IPS-15b (cell line): ENCODE data around the gene EEF1A2.
"Not testable (repeated sequence)": the region's sequence is repeated elsewhere in the genome, so short reads cannot be mapped to it uniquely, and the experiment has no call there.

Experiments
- H3K27me3 ChIP-seq: one replicate; pipeline ENCODE4 v1.6.1; 2013; ENCODE audit warnings: low read length; ENCODE audit not compliant: control insufficient read depth, insufficient read depth
- H3K36me3 ChIP-seq: one replicate; pipeline ENCODE4 v1.6.1; 2013; ENCODE audit warnings: low read length; ENCODE audit not compliant: control insufficient read depth, insufficient read depth
- H3K4me1 ChIP-seq: one replicate; pipeline ENCODE4 v1.6.1; 2013; ENCODE audit warnings: mild to moderate bottlenecking, low read length; ENCODE audit not compliant: control insufficient read depth, insufficient read depth
- H3K4me3 ChIP-seq: one replicate; pipeline ENCODE4 v1.5.1; 2013; ENCODE audit warnings: low read depth, low read length
- H3K9ac ChIP-seq: one replicate; pipeline ENCODE4 v1.6.1; 2013; ENCODE audit warnings: low read depth, mild to moderate bottlenecking, low read length
- H3K9me3 ChIP-seq: one replicate; pipeline ENCODE4 v1.6.1; 2013; ENCODE audit warnings: mild to moderate bottlenecking, low read length; ENCODE audit not compliant: control insufficient read depth, insufficient read depth

EEF1A2 gene

DNA sequence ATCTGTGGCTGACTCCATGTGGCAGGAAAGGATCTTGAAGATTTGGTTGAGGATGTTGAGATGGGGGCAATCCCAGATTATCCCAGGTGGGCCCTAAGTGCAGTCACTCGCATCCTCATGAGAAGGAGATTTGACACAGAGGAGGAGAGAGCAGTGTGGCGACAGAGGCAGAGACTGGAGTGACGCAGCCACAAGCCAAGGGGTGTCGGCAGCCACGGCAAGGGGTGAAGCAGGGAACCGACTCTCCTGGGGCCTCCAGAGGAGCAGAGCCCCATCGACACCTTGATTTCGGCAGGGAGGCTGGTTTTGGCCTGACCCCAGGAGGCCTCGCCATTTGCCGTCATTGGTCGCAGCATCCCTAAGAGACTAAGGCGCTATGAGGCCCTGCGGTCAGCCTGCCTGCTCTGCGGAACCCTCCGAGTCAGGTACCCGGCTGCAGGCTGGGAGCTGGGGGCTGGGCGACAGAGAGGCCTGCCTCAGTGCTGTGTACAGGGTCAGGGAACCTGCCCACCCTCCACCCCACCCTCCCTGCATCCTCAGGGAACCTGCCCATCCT is 12.5 kb downstream of the EEF1A2 start:
- Histone ChIP-seq H3K4me3 (no peak overlapping the region), H3K9ac (no peak overlapping the region), H3K4me1 (peaks cover 3% of the 10 kb centered on the region), H3K27me3 (peaks cover 7% of the 10 kb centered on the region), H3K9me3 (no peaks in the 10 kb centered on the region), H3K36me3 (peaks cover 10% of the 10 kb centered on the region)

DNA sequence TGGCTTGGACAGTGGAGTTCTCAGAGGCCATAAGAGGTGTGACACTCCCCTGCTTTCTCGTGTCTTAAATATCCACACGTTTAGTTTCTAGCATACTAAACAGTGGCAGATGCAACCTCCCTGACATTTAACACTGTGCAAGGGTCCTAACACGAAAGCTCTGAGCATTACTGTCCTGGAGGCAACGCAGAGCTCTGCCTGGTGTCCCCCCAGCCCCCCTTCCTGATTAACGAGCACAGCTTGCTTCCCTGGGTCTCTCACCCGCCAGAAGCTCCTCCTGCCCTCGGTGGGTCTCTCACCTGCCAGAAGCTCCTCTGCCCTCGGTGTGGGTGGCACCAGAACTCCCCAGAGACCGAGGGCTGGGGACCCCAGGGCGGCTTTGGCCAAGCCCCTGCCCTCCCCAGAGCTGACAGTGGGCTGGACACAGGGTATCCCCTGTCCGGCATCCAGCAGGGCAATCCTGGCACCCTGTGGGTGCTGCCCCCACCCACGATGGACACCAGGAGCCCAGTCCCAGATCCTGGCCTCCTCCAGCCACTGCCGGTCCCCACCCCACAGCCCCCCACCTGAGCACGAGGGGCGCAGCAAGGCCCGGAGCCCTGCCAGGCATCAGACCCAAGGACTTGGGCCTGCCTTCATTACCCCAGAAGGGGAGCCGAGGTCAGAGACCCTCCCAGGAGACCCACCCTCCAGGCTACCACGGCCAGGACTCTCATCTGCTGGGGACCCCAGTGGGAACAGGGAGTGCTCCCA is 14.1 kb downstream of the EEF1A2 start:
- no peak overlapping the region for H3K4me3 ChIP-seq
- H3K4me1 ChIP-seq: peaks cover 5% of the 10 kb centered on the region
- peaks cover 5% of the 10 kb centered on the region for H3K36me3 ChIP-seq
- H3K9ac ChIP-seq: no peak overlapping the region
- H3K27me3 ChIP-seq: peaks cover 7% of the 10 kb centered on the region
- H3K9me3 ChIP-seq: no peaks in the 10 kb centered on the region

DNA sequence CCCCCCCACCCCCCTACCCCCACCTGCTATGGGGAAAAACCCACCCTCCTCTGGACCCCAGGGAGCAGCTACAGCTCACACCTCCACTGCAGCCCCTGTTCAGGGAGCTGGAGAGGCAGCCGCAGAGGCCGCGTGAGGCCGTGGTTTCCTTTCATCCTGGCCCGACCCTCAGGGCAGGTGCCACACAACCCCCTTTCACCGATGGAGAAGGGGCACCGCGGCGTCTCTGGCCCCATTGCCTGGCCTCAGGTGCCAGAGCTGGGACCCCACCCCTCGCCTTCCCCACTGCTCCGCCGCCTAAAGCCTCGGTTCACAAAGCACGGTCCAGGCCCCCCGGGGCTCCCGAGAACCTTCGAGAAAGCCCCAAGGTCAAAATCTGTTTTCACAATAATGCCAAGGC is 14.6 kb downstream of the EEF1A2 start:
- H3K9ac ChIP-seq: no peak overlapping the region
- H3K27me3 ChIP-seq: peaks cover 6% of the 10 kb centered on the region
- no peaks in the 10 kb centered on the region for H3K9me3 ChIP-seq
- no peak overlapping the region for H3K4me3 ChIP-seq
- peaks cover 5% of the 10 kb centered on the region for H3K4me1 ChIP-seq
- H3K36me3 ChIP-seq: peaks cover 4% of the 10 kb centered on the region

DNA sequence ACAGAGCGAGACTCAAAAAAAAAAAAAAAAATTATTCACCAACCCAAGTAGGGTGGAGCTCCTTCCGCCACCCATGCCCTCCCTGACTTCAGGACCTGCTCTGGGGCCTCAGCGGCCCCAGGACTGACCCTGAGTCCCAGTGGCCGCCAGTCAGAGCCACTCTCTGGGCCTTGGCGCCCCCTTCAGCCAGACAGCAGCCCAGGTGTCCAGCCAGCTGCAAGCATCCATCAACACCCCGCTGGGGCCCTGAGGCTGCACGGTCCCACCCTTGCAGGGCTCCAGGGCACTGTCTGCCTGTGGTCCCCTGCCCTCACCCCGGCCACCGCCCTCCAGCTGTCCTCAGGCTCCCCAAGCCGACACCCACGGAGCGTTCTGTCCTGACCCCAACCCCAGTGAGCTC is 15.0 kb downstream of the EEF1A2 start:
- Histone ChIP-seq H3K36me3 (peaks cover 2% of the 10 kb centered on the region), H3K9me3 (no peaks in the 10 kb centered on the region), H3K4me3 (no peak overlapping the region), H3K9ac (no peak overlapping the region), H3K27me3 (peaks cover 4% of the 10 kb centered on the region), H3K4me1 (peaks cover 5% of the 10 kb centered on the region)

DNA sequence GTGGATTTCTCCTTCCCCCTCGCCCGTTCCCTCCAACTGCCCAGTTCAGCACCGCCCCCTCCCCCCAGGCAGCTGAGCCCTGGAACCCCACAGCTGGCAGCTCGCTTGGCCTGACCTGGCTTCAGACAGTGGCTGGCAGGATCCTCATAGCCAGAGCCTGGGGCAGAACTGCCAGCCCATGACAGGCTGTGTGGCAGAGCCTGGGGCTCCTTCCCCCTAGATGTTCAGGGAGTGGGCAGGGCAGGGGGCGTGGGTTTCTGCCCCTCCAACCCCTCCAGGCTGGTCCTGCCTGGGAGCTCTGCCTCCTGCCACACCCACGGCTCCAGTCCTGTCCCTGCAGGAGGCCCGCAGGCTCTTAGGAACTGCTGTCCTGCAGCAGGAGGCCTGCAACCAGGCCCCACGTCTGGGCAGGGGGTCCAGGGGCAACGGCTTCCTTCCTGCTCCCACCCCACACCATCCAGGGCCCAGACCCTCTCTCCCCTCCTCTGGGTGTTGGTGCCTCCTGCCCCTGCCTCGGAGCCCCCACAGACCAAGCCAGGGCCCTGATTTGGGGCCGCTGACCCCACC is 16.8 kb downstream of the EEF1A2 start:
- H3K4me3 ChIP-seq: no peak overlapping the region

DNA sequence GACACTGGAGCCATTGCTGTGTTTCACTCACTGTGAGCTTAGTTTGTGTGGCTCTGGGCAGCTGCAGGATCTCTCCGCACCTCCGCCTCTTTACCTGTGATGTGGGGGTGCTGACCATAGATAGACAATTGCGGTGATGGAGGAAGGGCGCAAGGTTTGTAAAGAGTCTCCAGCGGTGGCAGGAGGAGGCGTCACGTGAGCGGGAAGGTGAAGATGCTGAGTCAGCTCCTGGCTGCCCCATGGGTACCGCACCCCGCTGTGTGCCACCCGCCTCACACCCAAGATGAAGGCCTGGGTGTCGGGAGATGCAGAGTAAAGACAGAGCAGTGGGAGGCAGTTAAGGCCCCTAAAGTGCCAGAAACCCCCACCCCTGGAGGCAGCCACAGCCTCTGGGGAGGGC is 17.4 kb downstream of the EEF1A2 start:
- H3K4me3 ChIP-seq: no peak overlapping the region
- H3K27me3 ChIP-seq: no peaks in the 10 kb centered on the region
- H3K9ac ChIP-seq: no peak overlapping the region
- H3K9me3 ChIP-seq: no peaks in the 10 kb centered on the region
- H3K36me3 ChIP-seq: no peaks in the 10 kb centered on the region
- peaks cover 3% of the 10 kb centered on the region for H3K4me1 ChIP-seq

More for the DNA sequence above, 16.8 kb downstream of the EEF1A2 start:
- Histone ChIP-seq H3K36me3 (peaks cover under 1% of the 10 kb centered on the region), H3K4me1 (peaks cover 3% of the 10 kb centered on the region), H3K9ac (no peak overlapping the region), H3K27me3 (no peaks in the 10 kb centered on the region), H3K9me3 (no peaks in the 10 kb centered on the region)

DNA sequence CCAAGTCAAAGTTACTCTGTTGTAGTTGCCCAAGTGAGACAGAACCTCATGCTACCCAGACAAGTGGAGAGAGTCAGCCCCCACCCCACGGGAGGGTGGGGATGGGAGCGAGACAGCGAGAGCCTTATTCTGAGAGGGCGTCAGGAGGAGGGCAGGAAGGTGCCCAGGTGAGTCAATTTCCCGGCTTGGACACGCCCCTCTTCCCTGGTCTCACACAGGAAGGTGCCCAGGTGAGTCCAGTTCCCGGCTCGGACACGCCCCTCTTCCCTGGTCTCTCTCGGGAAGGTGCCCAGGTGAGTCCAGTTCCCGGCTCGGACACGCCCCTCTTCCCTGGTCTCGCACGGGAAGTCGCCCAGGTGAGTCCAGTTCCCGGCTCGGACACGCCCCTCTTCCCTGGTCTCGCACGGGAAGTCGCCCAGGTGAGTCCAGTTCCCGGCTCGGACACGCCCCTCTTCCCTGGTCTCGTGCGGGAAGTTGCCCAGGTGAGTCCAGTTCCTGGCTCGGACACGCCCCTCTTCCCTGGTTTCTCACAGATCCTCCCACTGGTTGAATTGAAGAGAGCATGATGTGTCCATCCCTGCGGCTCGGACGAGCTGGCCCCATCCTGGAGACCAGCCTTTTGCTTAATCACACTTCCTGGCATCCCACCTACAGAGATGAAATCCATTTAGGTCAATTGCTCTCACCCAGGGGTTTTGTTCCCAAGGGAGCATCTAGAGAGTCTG is 19.0 kb downstream of the EEF1A2 start:
- not testable (repeated sequence) for H3K9me3 ChIP-seq, H3K9ac ChIP-seq, H3K27me3 ChIP-seq, H3K4me3 ChIP-seq, H3K36me3 ChIP-seq, H3K4me1 ChIP-seq

DNA sequence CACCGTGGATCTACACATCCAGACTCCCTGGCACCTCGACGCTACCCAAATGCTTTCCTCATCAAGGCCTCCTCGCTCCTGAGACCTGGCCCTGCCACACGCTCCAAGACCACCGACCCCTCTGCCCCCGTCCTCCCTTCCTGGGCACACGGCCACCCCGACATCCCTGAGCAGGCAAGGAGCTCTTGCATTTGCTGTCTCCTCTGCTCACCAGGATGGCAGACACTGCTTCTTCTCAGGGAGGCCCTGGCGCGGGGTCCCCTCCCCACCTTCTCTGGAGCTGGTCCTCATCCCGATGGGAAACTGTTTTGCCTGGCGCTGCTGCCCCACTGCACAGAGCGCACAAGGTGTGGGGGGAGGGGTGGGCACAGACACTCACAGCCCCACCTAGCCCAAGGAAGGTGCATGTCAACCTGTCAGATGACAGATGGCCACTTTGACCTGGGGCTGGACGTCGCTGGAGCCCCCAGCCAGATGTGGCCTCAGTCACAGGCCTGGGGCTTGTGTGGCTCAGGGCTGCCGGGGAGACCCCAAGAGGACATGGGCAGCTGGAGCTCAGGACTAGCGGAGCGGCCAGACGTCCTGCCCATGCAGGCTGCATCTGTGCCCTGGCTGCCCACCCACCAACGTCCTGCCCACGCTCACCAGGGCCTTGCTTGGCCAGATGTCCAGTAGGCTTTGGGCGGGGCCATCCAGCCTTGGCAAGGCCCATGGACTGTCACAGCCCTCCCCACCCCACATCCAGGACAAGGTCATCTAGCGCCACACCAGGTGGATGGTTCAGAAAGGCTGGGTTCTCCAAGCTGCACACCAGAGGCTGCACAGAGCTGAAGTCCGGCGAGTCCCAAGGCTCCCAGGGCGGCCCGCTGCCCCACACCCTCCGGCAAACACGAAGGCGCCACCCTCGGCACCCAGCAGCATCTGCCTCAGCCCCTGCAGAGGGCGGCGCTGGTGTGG is 20.3 kb downstream of the EEF1A2 start:
- Histone ChIP-seq H3K9me3 (no peaks in the 10 kb centered on the region), H3K36me3 (no peaks in the 10 kb centered on the region), H3K27me3 (peaks cover 15% of the 10 kb centered on the region), H3K9ac (no peak overlapping the region), H3K4me1 (peaks cover 5% of the 10 kb centered on the region), H3K4me3 (no peak overlapping the region)

DNA sequence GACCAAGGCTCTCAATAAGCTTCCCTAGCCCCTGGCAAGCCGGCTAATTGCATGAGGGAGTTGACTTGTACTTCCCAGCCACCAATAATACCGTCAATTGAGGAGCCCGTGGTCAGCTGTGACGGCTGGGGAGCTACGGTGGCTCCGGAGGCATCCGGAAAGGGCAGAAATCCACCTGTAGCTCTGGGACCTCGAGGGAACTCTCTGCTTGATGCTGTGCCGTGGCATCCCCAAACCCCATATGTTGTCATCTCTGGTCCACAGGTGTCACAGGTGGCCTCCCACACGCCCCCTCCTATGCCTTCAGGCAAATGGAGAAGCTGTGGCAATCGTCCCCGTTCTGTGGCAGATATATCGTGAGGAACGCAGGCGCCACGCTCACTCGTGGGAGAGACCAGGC is 20.9 kb downstream of the EEF1A2 start:
- H3K4me1 ChIP-seq: peaks cover 5% of the 10 kb centered on the region
- H3K36me3 ChIP-seq: no peaks in the 10 kb centered on the region
- peaks cover 15% of the 10 kb centered on the region for H3K27me3 ChIP-seq
- H3K9ac ChIP-seq: no peak overlapping the region
- H3K4me3 ChIP-seq: no peak overlapping the region
- no peaks in the 10 kb centered on the region for H3K9me3 ChIP-seq

DNA sequence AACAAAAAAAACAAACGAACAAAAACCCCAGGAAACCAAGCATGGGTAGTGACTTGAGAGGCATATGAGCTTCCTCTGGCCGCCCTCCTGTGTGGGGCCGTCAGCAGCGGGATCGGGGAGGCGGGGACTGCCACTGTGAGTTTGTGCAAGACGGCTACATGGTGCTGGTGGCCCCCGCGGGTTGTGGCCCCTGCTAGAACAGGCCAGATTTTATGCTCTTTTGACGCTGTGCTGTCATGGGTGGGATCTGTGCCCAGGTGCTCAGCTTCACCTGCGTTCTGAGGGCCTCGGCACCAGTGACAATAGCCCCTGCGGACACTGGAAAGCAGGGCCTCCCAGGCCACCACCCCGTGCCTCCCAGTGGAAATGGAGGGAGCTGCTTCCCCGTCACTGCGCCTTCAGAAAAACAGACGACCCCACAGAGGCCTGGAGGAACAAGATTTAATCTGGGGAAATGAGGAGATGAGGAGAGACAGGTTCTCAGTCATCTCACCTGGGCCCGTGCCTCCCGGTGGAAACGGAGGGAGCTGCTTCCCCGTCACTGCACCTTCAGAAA is 21.7 kb downstream of the EEF1A2 start:
- Histone ChIP-seq H3K4me1 (peaks cover 5% of the 10 kb centered on the region), H3K9ac (no peak overlapping the region), H3K36me3 (no peaks in the 10 kb centered on the region), H3K4me3 (no peak overlapping the region), H3K27me3 (peaks cover 15% of the 10 kb centered on the region), H3K9me3 (no peaks in the 10 kb centered on the region)

DNA sequence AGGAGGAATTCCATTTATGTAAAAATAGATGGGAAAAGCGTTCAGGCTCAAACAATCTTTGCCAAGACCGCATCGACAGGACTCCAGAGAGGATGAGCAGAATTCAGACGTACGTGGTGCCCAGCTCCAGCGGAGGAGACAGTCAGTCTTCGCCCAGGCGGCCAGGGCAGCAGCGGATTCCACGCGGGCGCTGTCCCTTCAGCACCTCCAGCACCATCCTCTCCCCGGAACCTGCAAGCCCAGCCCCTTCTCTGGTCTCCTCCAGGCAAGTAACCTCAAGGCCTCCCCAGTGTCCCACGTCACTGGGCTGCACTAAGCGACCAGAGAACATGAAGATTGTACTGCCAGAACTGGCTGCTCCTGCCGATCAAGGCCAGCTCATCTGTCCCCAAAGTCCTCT is 23.7 kb downstream of the EEF1A2 start:
- no peaks in the 10 kb centered on the region for H3K9me3 ChIP-seq
- no peak overlapping the region for H3K9ac ChIP-seq
- peaks cover 2% of the 10 kb centered on the region for H3K4me1 ChIP-seq
- peaks cover 15% of the 10 kb centered on the region for H3K27me3 ChIP-seq
- H3K36me3 ChIP-seq: peaks cover 2% of the 10 kb centered on the region
- no peak overlapping the region for H3K4me3 ChIP-seq
